Fibroblast of villous mesenchyme (primary cell): ENCODE measurements around the gene ARFGEF3. TPM values are rescaled to one million over a fixed set of nuclear protein-coding genes. Genes with fewer than 3 reads are reported as not detected.

Experiments used
- DNase-seq: peaks from one replicate; pipeline ENCODE4 v3.0.0-alpha.2; 2010; ENCODE audit warnings: low read depth
- H3K4me3 ChIP-seq: 2 replicates; pipeline ENCODE4 v1.5.1; 2011; ENCODE audit warnings: low read depth, mild to moderate bottlenecking, low read length
- CTCF ChIP-seq: IDR thresholded peaks from 2 replicates; pipeline ENCODE4 v1.5.1; 2012; ENCODE audit warnings: low read depth, mild to moderate bottlenecking, low read length; ENCODE audit not compliant: insufficient read depth
- total RNA-seq: library from RNA; depleted of rRNA; stranded (reverse); fragments of >200 nt; gene quantifications from 2 replicates; pipeline ENCODE4 v1.2.3, GENCODE V29; 2012

The ARFGEF3 gene
- total RNA-seq, 1 donor, result under 0.01 TPM

- no peak for TF ChIP-seq CTCF
- no peak overlapping the region for H3K4me3 ChIP-seq
- DNase-seq, result no peak
Measured at GRCh38 chr6:138238368-138238767, 76.6 kb downstream of the ARFGEF3 start.

- no peak for TF ChIP-seq CTCF
- no peak overlapping the region for H3K4me3 ChIP-seq
- no peak for DNase-seq
Measured at GRCh38 chr6:138239774-138240173, 78.0 kb downstream of the ARFGEF3 start.

- TF ChIP-seq CTCF, result no peak
- no peak overlapping the region for H3K4me3 ChIP-seq
- DNase-seq, result no peak
Measured at GRCh38 chr6:138240476-138241245, 78.9 kb downstream of the ARFGEF3 start.

GRCh38 chr6:138241381-138241780, 79.6 kb downstream of the ARFGEF3 start:
- no peak for DNase-seq
- no peak for TF ChIP-seq CTCF
- no peak overlapping the region for H3K4me3 ChIP-seq

GRCh38 chr6:138241934-138242333, 80.2 kb downstream of the ARFGEF3 start:
- TF ChIP-seq CTCF, result no peak
- no peak for DNase-seq
- no peak overlapping the region for H3K4me3 ChIP-seq

- no peak overlapping the region for H3K4me3 ChIP-seq
- TF ChIP-seq CTCF, result no peak
- no peak for DNase-seq
Measured at GRCh38 chr6:138242987-138243592, 81.4 kb downstream of the ARFGEF3 start.
